NOMO-1 treated with dmso at 0.1 percent for 144 hours (cell line): ENCODE results near the gene RNF111.
"Not testable (repeated sequence)": the region's sequence is repeated elsewhere in the genome, so short reads cannot be mapped to it uniquely, and the experiment has no call there.

Source experiments
- DNase-seq: peaks from one replicate; lab custom pipeline; 2025; ENCODE audit not compliant: unreplicated experiment; lab: John Stamatoyannopoulos, UW

RNF111 gene

DNA sequence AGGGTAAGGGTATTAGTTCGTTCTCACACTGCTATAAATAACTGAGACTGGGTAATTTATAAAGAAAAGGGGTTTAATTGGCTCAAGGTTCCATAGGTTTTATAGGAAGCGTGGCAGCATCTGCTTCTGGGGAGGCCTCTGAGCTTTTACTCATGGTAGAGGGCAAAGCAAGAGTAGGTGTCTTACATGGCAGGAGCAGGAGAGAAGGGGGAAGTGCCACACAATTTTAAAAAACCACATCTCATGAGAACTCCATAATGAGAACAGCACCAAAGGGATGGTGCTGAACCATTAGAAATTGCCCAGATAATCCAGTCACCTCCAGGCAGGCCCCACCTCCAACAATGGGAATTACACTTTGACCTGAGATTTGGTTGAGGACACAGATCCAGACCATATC, 12.2 kb downstream of the RNF111 start:
- no peak for DNase-seq

DNA sequence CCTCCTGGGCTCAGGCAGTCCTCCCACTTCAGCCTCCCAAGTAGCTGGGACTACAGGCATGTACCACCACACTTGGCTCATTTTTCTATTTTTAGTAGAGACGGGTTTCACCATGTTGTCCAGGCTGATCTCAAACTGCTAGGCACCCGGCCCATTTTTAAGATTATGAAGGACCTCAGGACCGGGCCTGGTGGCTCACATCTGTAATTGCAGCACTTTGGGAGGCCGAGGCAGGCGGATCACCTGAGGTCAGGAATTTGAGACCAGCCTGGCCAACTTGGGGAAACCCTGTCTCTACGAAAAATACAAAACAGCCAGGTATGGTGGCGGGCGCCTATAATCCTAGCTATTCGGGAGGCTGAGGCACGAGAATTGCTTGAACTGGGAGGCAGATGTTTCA, 12.8 kb downstream of the RNF111 start:
- not testable (repeated sequence) for DNase-seq

DNA sequence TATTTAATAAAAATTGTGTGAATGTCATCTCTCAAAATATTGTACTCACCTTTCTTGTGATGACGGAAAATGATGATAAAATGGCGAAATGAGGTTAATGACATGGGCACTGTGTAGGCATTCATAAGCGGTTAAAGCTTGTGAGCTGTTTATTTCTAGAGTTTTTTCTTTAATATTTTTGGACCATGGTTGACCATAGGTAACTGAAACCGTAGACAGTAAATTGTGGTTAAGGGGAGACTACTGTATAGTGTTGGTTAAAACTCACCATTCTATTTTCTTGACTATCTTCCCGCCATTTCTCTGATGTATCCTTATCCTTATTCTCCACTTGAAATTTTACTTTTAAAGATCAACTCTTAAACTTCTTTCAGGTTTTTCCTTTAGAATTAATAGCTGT, 14.5 kb downstream of the RNF111 start:
- DNase-seq, result no peak

- DNase-seq, result peak; percentile 71
Observed at GRCh38 chr15:59002418-59002859, 15.0 kb downstream of the RNF111 start.

GRCh38 chr15:59005579-59005978, 18.1 kb downstream of the RNF111 start:
- DNase-seq, result no peak

GRCh38 chr15:59008086-59008485, 20.6 kb downstream of the RNF111 start:
- DNase-seq, result no peak

- DNase-seq, result no peak
Observed at GRCh38 chr15:59011262-59011952, 23.9 kb downstream of the RNF111 start.

GRCh38 chr15:59013246-59013873, 25.9 kb downstream of the RNF111 start:
- DNase-seq, result no peak

- no peak for DNase-seq
Observed at GRCh38 chr15:59014068-59014467, 26.6 kb downstream of the RNF111 start.

DNA sequence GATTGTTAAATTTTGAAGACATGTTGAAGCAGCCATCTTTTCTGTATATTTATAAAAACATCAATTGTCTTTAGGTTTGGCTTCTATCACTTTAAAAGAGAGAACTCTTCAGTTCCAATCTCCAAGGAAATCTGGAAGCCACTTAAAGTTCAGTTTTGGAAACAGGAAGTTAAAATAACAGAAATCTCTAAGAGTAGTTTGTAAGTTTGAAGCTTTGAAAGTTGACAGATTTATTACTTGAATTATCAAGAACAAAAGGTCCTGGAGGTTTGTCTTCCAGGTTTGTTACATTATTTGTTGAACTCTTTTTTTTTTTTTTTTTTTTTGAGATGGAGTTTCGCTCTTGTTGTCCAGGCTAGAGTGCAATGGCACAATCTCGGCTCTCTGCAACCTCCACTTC, 30.0 kb downstream of the RNF111 start:
- no peak for DNase-seq

DNA sequence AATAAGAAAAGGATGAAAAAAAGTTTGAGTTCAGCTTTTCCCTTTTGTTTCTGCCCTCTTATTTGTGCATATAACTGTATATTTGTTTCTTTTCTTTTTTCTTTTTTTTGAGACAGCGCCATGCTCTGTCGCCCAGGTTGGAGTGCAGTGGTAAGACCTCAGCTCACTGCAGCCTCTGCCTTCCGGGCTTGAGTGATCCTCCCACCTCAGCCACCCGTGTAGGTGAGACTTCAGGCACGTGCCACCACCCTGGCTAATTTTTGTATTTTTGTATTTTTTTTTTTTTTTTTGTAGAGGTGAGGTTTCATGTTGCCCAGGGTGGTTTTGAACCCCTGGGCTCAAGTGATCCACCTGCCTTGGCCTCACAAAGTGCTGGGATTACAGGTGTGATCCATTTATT, 31.4 kb downstream of the RNF111 start:
- DNase-seq, result no peak

DNA sequence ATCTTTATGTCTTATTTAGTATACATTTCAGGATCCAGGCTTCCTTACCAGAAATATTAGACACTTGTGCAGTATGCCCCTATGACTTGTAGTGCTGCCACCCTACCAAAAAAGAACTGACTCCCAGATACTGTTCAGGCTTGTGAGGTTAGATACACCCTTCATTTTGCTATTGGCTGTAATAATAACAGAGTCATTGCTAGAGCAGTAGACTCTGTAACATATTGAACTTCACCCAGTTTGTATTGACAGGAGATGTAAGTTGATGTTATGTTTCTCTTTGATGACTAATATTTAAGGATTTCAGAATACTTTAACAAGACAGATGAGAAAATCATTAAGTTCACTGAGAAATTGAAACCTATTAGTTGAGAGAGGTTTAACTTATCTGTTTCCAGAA, 32.9 kb downstream of the RNF111 start:
- DNase-seq, result no peak

DNA sequence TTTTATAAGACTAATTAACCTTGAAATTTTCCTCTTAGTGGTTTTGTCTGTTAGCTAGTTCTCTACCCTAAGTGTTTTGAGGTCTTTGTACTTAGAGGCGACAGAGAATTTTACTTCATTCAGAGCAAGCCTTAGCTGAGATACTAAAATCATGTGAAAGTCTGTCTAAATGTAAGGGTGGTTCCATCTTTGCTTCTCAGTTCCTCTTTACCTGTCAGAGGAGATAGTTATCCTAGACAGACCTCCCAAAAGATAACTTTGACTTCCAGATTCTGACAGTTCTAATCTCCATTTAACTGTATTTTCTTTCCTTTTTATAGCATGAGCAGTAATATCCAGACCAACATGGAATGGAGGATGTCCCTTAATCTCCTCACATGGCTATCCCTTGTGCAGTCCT, 34.7 kb downstream of the RNF111 start:
- no peak for DNase-seq

DNA sequence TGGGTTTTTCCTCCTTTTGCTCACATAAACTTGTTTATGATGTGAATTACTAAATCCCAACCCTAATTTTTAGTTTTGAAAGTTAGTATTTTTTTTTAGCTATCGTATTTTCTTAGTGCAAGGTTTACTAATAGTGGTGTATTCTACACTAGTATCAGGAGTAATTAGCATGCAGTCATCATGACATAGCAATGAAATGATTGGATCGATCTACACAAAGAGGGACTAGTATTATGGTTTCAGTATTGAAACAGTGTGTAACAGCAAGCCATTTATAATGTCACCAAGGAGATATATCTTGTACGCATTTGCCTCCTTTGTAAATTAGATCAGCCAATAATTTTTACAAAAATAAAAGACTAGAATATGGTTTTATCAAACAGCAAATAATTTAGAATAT, 38.7 kb downstream of the RNF111 start:
- no peak for DNase-seq

- no peak for DNase-seq
Observed at GRCh38 chr15:59028387-59028955, 41.0 kb downstream of the RNF111 start.

GRCh38 chr15:59029554-59029953, 42.1 kb downstream of the RNF111 start:
- no peak for DNase-seq

- no peak for DNase-seq
Observed at GRCh38 chr15:59035201-59035600, 47.7 kb downstream of the RNF111 start.

GRCh38 chr15:59039225-59039624, 51.8 kb downstream of the RNF111 start:
- no peak for DNase-seq

GRCh38 chr15:59042041-59042440, 54.6 kb downstream of the RNF111 start:
- DNase-seq, result no peak

DNA sequence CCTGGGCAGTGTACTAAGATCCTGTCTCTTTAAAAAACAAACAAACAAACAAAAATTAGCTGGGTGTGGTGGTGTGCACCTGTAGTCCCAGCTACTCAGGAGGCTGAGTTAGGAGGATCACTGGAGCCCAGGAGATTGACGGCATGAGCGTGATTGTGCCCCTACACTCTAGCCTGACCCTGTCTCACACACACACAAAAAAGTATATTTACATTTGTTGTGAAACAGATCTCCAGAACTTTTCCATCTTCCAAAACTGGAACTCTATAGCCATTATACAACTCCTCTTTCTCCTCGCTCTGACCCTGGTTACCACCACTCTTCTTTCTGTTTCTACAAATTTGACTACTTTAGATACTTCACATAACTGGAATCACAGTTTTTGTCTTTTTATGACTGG, 61.4 kb downstream of the RNF111 start:
- DNase-seq, result no peak

GRCh38 chr15:59051873-59052861, 64.7 kb downstream of the RNF111 start:
- DNase-seq, result no peak
